Hypothalamus (tissue), 51 donors: ENCODE data around the gene PPP1R37.

Experiments used
- DNase-seq, 51 donors: peaks; one replicate each; lab custom pipeline; 2025; lab: John Stamatoyannopoulos, UW

The PPP1R37 gene

GRCh38 chr19:45163751-45164460 lies 70.9 kb downstream of the PPP1R37 start:
- DNase-seq: no peak

- DNase-seq: peak in 2 of 51 donors; percentile 9 to 27
Measured at GRCh38 chr19:45164577-45165335, 71.8 kb downstream of the PPP1R37 start.

DNA sequence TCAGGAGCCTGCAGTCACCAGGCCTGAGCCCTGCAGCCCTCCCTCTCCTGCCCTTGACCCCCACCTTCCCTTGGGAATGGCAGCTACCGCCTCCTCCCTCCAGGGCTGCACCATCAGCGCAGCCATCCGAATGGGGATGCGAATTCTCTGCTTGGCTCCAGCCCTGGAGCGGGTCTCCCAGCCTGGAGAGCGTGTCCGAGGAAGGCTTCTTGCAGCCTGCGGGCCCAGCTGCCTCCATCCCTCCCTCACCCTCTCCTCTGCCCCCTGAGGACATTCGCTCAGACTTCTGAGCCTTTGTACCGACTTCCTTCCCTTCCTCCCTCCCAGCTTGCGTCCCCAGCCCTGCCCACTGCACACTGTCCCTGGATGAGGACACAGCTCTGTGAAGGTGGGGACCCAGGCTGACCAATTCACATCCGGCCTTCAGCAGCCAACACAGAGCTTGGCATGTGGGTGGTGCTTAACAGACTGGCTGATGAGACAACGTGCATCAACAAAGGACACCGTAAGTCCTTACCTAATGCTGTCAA lies 73.8 kb downstream of the PPP1R37 start:
- no peak for DNase-seq

DNA sequence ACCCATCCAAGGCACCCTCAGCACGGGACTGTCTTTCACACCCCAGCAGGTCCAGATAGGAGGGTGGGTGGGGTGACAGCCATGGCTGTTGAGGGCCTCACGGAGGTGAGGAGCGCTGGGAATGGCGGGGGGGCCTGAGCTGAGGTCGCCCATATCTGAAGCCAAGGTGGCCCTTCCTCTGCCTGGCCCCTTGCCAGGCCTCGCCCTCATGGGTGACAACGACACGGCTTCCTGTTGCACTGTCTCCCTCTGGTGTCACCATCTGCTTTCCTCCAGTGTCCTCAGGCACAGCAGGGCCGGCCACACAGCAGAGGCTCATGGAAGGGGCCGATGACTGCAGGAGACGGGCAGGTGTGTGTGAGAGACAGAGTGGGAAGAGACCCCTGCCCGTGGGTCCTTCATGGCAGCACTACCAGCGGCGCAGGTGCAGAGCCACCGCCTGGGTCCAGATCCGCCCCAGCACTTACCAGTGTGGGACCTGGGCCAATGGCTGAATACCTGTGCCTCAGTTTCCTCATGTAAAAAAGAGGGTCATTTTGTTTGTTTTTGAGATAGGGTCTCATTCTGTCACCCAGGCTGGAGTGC lies 75.9 kb downstream of the PPP1R37 start:
- no peak for DNase-seq

DNA sequence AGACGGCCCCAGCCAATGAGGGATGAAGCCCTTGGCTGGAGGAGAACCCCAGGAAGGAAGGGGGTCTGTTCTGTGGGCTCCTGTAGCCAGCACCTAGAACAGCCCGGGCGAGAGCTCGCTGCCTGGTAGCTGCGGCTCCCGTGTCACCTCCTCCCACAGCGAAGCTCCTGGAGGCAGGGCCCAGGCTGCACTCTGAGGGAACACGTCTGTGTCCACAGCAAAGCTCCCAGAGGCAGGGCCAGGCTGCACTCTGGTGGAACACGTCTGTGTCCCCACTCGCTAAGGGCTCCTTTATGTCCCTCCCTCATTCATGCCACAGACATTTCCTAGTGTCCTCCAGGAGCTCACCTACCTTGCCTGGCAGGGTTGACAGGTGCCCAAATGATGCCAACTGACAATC lies 76.6 kb downstream of the PPP1R37 start:
- DNase-seq: no peak

GRCh38 chr19:45170146-45171106 lies 77.4 kb downstream of the PPP1R37 start:
- no peak for DNase-seq

- no peak for DNase-seq
Measured at GRCh38 chr19:45171211-45171623, 78.2 kb downstream of the PPP1R37 start.

- no peak for DNase-seq
Measured at GRCh38 chr19:45172173-45172572, 79.2 kb downstream of the PPP1R37 start.

GRCh38 chr19:45172611-45173208 lies 79.7 kb downstream of the PPP1R37 start:
- no peak for DNase-seq

- DNase-seq: no peak
Measured at GRCh38 chr19:45173816-45174215, 80.8 kb downstream of the PPP1R37 start.

DNA sequence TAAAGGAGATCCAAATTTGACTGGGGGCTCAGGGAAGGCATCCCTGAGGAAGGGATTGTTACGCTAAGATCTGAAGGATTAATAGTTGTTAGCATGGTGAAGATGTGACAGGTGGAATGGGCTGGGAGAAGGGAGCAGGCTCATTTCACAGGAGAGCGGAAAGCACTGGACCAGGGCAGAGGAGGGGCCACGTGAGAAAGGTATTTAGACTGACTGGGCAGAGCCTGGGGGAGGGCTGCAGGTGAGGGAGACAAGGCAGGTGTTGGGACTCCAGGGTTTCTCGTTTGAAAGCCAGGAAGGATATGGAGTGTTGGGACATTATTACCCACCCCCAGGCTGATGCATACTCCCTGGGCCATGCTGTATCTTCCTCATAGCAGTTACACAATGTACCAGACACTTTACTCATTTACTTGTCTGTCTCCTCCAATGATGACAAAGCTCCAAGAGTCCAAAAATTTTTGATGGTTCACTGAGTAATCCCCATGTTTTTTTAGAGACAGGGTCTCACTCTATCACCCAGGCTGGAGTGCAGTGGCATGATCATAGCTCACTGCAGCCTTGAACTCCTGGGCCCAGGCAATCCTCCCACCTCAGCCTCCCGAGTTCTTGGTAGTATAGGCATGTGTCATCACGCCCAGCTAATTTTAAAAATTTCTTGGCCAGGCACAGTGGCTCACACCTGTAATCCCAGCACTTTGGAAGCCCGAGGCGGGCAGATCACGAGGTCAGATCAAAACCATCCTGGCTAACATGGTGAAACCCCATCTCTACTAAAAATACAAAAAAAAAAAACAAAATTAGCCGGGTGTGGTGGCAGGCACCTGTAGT lies 82.8 kb downstream of the PPP1R37 start:
- DNase-seq: peak in 1 of 51 donors; percentile 21

DNA sequence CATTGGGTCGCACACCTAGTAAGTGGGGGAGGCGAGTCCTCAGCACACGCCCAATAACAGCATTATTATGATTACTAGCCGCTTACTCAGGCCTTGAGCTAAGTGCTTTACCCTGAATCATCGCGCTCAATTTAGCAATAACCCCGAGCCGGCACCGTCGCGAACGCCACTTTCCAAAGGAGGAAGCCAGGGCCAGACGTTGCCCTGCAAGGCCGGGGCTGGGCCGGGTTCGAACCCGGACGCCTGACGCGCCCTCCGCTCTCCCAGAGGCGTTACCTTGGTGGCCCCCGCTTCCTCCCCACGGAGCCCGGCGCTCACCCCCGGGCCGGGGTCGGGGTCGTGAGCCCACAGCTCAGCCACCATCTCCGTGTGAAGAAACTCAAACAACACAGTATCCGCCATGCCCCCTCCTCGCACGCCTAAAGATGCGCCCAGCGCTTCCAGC lies 84.9 kb downstream of the PPP1R37 start, which contains the start of gene TRAPPC6A:
TRAPPC6A (minus strand) TSS at position 421 of the 445 bp plus-strand sequence; CDS start at position 402, 19 bp downstream.
- DNase-seq: no peak

- DNase-seq: peak; percentile 87 to 100 (median 100)
Measured at GRCh38 chr19:45178262-45179071, 85.5 kb downstream of the PPP1R37 start, which contains the start of gene BLOC1S3. BLOC1S3 (plus strand) TSS chr19:45178784; CDS start chr19:45179297, 513 bp downstream.

DNA sequence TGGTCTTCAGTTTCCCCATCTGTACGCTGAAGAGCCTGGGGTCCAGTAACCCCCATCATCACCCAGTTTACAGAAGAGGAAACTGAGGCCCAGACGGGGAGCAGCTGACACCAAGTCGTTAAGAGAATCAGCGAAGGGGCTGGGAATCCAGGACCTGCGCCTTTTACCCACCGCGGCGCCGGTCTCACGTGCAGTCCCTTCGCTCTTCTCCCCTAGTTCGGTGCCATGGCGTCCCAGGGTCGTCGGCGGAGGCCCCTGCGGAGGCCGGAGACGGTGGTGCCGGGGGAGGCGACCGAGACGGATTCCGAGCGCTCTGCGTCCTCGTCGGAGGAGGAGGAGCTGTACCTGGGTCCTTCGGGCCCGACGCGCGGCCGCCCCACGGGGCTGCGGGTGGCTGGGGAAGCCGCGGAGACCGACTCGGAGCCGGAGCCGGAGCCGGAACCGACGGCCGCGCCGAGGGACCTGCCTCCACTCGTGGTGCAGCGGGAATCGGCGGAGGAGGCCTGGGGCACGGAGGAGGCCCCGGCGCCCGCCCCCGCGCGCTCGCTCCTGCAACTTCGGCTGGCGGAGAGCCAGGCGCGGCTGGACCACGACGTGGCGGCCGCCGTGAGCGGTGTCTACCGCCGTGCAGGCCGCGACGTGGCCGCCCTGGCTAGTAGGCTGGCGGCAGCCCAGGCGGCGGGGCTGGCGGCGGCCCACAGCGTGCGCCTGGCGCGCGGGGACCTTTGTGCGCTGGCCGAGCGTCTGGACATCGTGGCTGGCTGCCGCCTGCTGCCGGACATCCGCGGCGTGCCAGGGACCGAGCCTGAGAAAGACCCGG lies 86.3 kb downstream of the PPP1R37 start:
- DNase-seq: peak in 10 of 51 donors; percentile 10 to 44 (median 24)

DNA sequence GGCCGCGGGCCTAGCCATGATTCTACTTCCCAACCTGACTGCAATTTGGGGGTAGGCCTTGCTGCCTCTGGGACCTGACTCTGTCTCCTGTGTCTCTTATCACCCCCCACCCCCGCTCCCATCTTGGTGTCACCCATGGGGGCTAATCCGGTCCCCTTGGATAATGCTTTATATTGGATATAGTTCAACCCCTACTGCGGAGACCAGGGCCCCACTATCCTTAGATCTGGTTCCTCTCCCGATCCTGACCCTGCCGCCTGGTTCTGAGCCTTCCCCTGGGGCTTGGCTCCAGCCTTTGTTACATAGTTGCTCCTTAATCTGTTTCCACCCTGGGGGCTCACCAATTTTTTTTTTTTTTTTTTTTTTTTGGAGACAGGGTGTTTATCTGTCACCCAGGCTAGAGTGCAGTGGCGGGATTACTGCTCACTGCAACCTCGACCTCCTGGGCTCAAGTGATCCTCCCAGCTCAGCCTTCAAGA lies 87.0 kb downstream of the PPP1R37 start:
- no peak for DNase-seq

- DNase-seq: no peak
Measured at GRCh38 chr19:45180936-45181335, 88.0 kb downstream of the PPP1R37 start.

GRCh38 chr19:45182758-45183157 lies 89.8 kb downstream of the PPP1R37 start:
- no peak for DNase-seq
